GM12873 (cell line): ENCODE measurements around the gene S100A13.

Experiments used
- TF ChIP-seq, protein P1 (sequence below): IDR thresholded peaks from 2 replicates; pipeline ENCODE4 v1.5.1; 2012; ENCODE audit warnings: low read depth, mild to moderate bottlenecking, moderate library complexity, low read length, control low read depth; ENCODE audit not compliant: insufficient read depth; ENCODE audit errors: missing control alignments

S100A13 gene

DNA sequence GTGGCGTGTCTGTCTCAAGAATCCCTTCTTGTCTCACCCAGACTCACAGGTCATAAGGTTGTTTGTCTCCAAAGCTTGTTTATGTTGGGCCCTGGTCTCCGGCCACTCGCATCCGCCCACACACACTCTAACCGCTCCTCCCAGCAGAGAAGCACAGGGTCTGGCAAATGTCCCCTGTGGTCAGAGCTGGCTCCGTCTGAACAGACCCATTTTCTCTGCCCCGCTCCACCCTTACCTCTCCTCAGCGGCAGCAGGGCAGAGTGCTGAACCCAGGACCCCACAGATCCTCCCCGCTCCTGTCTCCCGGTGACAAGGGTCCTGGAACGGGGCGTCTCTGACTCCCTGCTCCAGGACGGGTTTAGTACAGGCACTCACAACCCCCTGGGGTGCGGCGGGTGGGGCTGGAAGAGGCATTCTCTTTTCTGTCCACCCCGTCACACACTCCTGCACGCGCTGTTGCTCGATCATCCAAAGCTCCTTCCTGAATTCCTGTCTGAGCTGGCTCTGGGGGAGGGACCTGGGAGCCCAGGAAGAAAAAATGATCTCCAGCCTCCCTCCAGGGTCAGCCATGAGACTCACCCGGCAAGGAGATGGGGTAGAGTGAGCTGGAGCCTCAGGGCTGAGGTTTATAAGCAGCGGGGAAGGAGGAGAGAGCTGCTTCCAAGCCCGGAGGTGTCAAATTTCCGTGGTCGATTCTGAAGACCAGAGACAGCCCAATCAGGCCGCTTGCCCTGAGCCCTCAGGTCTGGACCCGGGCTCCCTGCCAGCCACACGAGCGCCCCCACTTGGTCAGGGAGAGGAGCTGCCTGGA, at the start of gene S100A13:
TSS of gene S100A13 (minus strand) at position 602 of the 811 bp plus-strand sequence. CDS start 1,033 bp downstream, outside the sequence.
- TF ChIP-seq, protein P1, sequence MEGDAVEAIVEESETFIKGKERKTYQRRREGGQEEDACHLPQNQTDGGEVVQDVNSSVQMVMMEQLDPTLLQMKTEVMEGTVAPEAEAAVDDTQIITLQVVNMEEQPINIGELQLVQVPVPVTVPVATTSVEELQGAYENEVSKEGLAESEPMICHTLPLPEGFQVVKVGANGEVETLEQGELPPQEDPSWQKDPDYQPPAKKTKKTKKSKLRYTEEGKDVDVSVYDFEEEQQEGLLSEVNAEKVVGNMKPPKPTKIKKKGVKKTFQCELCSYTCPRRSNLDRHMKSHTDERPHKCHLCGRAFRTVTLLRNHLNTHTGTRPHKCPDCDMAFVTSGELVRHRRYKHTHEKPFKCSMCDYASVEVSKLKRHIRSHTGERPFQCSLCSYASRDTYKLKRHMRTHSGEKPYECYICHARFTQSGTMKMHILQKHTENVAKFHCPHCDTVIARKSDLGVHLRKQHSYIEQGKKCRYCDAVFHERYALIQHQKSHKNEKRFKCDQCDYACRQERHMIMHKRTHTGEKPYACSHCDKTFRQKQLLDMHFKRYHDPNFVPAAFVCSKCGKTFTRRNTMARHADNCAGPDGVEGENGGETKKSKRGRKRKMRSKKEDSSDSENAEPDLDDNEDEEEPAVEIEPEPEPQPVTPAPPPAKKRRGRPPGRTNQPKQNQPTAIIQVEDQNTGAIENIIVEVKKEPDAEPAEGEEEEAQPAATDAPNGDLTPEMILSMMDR: peak; percentile 83

DNA sequence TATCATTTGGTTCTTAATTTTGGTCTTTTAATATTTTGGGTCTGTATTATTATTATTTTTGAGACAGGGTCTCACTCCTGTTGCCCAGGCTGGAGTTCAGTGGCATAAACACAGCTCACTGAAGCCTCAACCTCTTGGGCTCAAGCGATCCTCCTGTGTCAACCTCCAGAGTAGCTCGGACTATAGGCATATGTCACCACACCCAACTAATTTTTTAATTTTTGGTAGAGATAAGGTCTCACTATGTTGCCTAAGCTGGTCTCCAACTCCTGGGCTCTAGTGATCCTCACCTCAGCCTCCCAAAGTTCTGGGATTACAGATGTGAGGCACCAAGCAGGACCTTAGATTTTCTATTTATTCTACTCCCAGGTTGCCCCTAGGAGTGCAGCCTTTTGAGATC, 46.2 kb upstream of the S100A13 start:
- TF ChIP-seq, protein P1: no peak

DNA sequence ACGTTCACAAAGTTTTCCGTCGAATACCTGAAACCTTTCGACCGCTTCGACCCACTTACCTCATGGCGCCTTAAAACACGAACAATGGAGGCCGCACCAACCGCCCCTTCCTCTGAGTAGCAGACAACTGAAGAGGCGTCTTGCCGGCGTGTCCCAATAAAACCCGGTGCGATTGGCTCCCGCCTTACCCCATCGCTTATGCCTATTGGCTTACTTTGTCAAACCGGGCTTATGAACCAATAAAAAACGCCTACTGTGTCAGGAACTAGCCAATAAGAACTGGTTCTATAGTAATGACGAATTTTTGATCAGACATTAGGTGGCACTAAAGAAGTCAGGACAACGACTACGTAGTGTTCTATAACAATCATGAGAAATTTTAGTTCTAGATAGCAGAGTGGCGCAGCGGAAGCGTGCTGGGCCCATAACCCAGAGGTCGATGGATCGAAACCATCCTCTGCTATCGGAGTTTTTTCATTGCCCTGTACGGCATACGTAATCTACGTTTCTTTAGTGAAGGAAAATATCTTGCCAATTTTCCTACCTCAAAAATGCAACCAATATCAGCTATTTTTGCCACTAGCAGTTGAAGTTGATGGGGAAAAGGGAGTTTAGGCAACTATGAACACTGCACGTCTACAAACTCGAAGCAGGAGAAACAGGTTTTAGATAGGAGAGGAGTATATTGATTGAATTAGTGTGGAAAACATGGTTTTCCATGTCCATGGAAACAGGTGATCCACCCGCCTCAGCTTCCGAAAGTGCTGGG, 43.7 kb upstream of the S100A13 start, which contains the start of gene ILF2:
TSS of gene ILF2 (minus strand) at position 135 of the 769 bp plus-strand sequence. CDS start at position 64, 71 bp downstream.
- TF ChIP-seq, protein P1: peak; percentile 33

DNA sequence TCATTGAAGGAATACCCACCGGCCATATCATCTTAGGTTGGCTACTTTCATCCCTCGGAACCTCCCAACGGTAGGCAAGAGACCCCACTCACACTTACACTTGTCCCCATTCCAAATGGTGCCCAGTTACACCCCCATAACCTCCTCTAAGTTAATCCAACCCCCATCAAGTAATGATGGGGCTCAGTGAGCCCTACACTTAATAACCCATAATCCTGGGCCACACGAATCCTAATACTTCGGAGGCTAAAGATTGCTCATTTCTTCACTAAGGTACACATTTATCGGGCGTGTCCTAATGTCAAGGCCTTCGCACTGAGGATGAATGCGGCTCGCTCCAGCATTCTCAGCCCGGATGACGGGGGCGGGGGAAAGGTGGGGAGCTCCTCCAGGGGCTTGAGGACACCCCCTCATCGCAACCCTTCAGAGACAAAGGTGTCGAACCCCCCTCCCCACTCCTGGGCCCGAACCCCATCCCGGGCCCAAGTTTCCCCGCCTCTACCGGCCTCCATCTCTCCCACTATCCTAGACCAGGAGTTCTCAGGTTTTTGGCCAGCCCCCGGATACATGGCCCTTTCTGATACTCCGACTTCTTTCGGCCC, 43.1 kb upstream of the S100A13 start:
- TF ChIP-seq, protein P1: no peak

- TF ChIP-seq, protein P1: no peak
Observed at GRCh38 chr1:153669606-153670005, 42.3 kb upstream of the S100A13 start.

DNA sequence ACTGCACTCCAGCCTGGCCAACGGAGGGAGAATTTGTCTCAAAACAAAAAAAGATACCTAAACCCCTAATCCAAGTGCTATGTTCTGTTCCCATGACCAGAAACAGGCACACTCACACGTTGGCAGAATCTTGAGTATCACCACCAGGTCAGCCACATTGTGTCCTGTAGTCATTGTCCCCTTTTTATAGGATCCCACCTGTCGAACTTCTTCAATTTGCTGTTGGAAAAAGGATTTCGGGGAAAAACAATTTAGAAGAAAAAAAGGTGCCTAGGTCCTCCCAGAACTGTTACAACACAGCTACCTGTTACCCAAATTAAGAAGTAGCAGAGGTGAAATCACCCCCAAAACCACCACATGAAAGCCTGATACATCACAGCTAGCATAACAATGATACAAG, 40.1 kb upstream of the S100A13 start:
- TF ChIP-seq, protein P1: no peak

DNA sequence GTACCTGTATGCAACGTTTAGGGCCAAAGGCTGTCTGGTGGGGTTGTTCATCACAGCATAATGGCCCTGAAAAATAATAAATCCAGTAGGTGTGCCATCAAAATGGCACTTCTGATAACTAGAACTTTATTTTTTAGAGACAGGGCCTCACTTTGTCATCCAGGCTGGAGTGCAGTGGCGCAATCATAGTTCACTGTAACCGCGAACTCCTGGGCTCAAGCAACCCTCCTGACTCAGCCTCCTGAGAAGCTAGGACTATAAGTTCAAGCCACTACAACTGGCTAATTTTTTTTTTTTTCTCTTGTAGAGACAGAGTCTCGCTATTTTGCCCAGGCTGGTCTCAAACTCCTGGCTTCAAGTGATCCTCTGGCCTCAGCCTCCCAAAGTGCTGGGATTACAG, 35.9 kb upstream of the S100A13 start:
- TF ChIP-seq, protein P1: no peak
